OCI-M1 (cell line): ENCODE data around the gene SLC38A10.
A peak's percentile ranks its signal among the peaks of the same experiment; 100 is the strongest.
"Not testable (repeated sequence)": the region's sequence is repeated elsewhere in the genome, so short reads cannot be mapped to it uniquely, and the experiment has no call there.

ENCODE experiments used
- DNase-seq: peaks from one replicate; lab custom pipeline; 2025; lab: John Stamatoyannopoulos, UW

Gene SLC38A10

DNA sequence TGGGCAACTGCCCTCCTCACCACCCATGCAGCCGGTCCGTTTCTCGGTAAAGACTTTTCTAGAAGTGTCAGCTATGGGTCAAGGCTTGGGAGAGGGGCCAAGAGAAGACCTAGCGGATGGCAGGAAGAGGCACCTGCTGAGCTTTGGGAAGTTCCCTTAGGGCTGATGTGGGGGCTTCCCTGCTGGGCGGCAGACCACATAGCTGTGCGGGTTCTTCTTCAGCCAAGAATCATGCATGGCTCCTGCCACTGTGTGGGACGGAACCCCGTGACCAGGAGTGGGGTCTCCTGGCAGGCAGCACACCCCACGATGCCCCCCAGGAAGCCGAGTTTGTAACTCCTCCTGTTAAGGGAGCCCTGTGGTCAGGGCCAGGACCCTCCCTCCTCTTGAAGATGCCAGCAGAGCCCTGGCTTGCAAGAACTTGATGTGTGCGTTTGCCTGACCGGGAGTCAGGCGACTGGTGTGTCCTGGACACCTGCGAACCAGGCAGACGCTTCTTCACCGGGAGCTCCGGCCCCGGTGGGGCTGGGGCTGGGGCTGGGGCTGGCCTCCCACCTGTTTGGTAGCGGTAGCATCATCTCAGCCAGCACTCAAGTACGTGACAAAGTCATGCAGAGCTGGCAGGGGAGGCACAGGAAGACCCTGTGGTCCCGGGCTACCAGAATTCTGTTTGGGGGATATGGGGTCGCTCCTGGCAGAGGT is 17.7 kb upstream of the SLC38A10 start:
- DNase-seq, result no peak

DNA sequence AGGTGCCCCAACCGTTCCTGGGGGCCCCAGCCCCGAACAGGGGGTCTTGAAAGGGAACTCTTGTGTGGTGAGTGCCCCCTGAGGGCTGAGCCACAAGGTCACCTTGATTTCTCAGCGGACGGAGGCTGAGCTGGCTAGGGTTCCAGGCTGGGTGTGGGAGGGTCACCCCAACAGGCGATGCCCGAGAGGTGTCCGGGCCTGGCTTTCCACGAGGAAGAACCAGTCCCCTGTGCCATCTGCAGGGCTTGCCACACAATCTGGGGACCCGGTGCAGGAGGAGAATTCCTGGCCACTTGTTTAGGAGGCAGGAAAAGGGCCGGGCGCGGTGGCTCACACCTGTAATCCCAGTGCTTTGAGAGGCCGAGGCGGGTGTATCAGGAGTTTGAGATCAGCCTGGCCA is 16.8 kb upstream of the SLC38A10 start:
- no peak for DNase-seq

DNA sequence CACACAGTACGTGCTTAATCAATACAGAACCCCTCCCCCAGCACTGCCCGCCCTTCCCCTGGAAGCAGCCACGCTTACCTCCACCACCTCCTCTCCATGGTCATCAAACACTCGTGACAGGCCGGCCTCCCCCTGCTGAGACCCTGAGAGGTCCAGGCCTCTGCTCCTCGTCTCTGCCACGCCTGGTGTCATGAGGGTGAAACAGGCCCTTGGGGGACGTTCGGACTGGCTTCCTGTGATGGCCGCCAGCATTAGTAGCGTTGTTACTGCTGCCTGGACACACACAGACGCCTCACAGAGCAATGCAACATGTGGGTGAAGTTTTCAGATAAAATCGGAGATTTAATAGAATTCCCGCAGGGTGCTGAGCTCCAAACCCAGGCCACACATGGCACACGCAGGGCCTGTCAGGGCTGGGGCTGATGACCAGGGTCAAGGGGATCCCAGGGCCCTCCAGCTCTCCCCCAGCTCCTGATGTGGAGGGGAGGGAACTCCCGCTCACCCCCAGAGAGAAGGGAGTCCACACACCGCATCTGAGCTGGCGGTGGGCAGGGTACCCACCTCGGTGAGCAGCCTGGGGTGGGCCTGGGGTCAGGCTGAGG is 15.9 kb upstream of the SLC38A10 start:
- no peak for DNase-seq

DNA sequence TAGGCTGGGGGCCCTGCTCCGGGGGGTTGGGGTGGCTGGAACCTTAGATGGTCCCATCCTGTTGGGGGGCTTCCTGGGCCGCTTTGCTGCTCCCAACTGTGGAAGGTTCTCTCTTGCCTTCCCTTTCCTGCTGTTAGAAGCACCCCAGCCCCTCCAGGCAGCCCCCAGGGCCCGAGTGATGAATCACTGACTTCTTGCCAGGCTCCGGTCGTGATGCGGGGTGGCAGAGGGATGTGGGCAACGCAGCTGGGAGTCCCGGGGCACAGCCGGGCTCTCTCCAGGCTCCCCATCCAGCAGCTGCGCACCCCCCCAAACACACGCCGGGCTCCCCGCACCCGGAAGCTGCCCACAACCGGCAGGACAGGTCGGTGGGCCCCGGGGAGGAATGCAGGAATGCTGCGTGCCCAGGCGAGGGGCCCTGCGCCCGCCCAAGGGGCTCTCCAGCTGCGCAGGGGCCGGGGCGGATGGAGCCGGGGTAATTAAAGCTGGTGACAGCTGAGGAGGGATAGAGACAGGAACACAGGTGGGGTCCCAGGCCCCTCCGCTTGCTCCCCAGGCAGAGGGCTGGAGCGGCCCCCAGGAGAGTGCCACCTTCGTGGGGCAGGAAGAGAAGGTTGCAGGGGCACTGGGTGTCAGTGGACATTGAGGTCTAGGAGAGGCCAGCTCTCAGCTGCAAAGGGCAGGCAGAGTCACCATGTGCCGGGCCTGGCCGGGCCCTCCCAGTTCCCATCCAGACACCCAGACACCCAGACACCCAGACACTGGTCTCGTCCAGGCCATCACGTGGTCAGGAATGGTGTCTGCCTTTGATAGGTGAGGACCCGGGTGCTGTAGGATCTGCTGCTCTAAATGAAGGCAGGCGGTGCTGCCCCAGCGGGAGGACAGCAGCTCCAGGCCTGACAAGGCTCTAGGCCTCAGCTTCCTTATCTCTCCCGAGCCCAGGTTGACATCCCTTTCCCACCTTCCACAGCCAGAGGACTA is 15.0 kb upstream of the SLC38A10 start:
- DNase-seq, result no peak

DNA sequence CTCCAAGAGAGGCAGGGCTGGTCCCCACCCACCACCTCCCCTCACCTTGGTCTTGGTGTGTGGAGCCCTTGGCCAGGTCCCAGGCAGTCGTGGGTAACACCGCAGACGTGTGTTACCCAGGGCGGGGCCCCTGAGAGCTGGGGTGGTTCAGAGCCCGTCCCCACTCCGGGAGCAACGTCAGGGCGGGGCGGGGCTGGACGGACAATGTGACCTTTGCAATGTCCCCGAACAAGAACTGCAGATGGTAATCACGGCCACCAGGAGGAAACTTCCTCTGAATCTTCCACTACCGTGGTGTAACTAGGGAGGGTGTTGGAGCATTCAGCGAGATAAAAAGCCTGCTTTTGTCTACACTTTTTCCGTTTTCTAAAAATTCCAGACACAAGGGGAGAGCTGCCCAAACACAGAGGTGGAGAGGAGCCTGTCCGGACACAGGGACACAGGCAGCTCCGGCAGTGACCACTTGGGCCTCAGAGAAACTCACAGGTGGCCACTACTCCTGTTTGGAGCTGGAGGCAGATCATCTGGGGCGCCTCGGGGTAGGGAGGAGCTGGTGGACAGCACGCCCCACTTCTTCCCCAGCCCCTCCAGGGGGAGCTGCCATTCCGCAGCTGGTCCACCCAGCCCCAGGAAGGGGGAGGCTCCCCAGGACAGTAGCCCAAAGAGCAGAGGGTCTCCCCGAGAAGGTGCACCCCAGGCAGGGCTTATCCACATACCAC is 14.2 kb upstream of the SLC38A10 start:
- DNase-seq, result peak; percentile 62

DNA sequence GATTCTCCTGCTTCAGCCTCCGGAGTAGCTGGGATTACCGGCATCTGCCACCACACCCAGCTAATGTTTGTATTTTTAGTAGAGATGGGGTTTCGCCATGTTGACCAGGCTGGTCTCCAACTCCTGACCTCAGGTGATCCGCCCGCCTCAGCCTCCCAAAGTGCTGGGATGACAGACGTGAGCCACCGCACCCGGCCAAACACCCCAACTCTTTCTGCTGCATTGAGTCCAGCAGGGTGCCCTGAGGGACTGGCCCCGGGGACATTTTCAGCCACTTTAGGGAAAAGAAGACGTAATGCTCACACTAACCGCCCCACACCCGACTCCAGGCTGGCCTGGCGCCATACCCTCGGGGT is 13.7 kb upstream of the SLC38A10 start:
- not testable (repeated sequence) for DNase-seq

DNA sequence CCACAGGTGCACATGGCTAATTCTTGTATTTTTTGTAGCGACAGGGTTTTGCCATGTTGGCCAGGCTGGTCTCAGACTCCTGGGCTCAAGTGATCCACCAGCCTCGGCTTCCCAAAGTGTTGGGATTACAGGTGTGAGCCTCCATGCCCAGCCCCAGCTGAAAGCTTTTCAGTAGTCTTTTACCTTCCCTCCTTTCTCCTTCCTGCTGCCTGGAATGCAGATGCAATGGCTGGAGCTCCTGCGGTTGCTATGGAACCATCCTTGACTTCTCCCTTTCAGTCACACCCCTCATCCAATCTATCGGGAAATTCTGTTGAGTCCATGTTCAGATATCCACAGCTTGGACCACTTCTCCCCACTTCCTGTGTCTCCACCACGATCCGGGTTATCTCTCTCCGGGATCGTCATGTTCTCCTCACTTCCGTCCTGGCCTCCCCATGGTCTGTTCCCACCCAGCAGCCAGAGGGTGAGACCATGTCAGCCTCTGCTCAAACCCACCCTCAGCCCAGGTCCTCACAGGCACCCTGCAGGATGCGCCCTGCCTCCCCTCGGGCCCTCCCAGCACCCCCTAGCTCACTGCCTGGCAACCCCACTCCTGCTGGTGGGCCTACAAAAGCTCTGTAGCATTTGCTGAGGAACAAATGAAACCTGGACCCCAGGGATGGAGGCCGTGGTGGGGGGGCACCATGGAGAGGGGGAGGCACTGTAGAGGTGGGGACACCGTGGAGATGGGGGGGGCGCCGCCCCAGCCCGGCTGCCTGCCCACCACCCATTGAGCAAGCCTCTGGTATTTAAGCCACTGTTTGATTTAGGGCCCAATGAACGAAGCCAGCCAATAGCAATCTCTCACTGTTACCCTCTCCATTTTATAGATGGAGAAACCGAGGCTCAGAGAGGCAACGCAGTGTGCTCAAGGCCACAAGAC is 12.8 kb upstream of the SLC38A10 start:
- DNase-seq, result no peak

DNA sequence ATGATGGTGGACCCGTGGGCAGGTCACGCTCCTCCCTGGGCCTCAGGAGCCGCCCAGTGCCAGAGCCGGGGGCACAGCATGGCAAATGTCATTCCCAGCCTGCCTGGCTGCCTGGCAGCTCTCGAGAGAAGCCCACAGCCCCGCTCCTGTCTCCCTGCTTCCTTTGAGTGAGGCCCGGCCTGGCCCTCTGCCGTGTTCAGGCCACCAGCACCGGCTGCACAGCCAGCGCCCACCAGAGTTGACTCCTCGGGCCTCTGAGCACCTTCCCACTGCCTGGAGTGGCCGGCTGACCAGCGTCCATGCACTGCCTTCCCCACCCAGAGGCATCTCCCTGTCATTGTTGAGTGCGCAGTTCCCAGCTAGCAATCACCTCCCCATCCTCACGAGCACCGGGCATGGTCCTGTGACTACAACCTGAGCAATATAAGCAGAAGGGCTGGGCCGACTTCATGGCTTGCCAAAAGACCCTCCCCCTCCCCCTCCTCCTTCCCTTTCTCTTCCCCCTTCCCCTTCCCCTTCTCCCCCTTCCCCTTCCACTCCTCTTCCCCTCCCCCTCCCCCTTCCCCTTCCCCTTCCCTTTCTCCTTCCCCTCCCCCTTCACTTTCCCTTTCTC is 11.9 kb upstream of the SLC38A10 start:
- no peak for DNase-seq

DNA sequence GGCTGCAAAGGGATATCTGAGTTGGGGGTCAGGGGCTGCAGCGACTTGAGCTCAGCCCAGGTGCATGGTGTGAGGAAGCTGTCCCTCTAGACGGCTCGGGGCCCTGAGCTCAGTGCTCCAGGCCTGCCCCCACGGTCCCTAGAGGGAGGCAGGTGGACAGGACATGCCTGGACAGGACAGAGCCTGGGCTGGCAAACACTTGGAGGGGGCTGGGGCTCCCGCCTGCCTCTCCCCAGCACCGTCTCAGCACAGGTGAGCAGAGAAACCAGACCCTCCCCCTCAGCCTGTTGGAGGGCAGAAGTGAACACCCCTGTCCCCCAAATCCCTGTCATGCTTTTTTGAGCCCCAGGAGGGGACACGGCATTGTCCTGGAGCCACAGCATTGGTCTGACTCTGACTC is 11.4 kb upstream of the SLC38A10 start:
- no peak for DNase-seq

DNA sequence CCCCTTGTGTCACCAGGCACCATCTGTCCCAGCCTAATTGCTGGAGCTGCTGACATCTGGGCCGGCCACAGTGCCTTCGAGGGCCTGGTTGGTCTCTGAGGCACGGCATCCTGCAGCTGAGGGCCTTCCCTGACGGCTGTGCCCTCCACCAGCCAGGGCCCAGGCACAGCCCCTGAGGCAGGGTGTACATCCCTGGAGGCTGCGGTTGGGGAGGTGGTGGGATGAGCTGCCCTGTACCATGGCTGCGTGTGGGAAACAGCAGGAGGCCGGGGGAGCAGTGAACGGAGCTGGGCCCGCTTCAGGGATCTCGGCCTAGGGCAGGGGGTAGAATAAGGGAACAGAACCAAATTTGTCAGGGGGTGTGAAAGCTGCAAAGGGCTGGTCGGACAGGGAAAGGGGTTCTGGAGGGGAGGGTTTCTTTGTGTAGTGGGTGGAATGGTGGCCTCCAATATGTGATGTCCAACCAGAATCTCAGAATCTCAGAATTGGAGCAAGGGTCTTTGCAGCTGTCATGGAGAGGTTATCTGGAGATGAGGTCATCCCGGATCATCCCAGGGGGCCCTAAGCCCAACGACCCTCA is 10.0 kb upstream of the SLC38A10 start:
- no peak for DNase-seq

DNA sequence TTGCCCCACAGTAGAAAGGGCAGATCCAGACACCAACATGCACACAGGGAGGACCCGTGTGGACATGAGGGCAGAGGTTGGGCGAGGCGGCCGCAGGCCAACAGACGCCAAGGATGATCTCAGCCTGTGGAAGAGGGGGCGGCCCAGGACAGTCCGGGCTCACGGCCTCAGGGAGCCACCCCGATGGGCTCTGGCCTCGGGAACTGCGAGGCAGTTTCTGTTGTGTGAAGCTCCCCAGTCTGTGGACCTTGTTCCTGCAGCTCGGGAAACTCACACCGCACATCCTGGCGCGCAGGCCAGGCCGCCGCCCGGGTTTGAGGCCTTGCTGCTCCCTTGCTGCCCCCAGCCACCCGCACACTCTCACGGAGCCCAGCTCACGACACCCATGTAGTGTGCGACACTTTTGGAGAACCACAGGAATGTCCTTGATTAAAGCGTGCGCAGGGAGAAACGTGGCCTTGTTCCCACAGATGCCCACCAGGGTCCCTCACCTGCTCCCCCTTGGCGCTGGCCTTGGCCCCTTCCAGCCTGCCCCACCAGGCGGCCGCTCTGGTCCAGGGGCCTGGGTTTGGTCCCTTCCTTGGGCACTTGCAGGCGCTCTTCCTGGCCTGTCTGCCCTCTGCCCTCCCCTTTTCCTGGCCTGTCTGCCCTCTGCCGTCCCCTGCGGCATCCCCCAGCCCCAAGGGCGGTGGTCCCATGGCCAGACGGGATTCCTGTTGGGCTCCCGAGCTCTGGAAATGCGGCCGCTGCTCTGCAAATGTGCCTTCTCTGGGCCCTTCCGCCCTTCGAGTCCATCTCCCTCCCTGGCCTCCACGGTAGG is 9.3 kb upstream of the SLC38A10 start:
- no peak for DNase-seq

DNA sequence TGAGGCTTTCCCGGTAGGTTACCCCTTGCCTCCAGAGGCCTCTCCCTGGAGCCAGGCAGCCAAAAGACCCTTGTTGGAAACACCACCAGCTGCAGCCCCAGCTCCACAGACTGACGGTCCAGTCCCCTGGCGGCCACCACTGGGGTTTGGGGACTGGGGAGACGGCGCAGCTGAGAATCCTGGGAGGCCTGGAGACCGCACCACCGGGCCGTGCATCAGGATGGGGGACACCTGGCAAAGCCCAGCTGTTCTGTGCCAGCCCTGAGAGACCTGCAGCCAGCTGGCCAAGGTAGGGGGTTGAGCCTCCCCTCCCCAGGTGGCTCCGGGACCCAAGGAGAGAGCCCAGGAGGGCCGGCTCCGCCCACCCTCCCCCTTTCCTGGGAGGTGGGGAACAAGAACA is 8.3 kb upstream of the SLC38A10 start:
- no peak for DNase-seq

DNA sequence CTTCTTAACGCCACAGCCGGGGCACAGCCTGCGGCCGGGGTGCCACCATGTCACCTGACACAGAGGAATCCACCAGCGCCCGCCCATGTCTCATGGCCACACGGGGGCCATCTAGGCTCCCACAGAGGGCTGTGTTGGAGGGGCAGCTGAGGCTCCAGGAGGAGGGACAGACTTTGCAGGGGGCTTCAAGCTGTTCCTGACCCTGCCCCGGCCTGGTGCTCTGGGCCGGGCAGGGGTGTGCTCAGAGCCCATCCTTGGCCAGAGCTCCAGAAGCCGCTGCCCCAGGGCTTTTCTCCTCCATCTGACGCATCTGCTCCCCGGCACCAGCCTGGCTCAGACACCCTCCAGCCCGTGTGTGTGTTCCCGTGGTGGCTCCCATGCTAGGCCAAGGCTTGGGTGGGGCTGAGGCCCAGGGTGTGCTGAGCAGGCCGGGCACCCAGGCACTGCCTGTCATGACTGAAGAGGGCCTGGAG is 7.8 kb upstream of the SLC38A10 start:
- no peak for DNase-seq

DNA sequence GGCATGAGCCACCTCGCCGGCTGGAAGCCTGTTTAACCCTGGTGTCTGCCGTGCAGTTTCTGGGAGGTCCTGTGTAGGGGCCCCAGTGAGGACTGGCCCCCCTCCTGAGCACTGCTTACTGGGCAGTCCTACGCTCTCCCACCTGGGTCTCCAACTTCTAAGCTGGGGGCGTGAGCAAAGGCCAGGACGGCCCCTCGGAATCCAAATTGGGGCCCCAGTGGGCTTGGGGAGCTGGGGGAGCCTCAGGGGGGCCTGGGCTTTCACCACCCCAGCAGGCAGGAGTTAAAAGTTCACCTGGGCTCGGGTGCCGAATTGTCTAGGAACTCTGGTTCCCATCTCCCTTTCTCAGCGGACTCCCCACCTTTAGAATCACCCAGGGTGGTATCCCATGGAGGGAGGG is 7.2 kb upstream of the SLC38A10 start:
- no peak for DNase-seq

DNA sequence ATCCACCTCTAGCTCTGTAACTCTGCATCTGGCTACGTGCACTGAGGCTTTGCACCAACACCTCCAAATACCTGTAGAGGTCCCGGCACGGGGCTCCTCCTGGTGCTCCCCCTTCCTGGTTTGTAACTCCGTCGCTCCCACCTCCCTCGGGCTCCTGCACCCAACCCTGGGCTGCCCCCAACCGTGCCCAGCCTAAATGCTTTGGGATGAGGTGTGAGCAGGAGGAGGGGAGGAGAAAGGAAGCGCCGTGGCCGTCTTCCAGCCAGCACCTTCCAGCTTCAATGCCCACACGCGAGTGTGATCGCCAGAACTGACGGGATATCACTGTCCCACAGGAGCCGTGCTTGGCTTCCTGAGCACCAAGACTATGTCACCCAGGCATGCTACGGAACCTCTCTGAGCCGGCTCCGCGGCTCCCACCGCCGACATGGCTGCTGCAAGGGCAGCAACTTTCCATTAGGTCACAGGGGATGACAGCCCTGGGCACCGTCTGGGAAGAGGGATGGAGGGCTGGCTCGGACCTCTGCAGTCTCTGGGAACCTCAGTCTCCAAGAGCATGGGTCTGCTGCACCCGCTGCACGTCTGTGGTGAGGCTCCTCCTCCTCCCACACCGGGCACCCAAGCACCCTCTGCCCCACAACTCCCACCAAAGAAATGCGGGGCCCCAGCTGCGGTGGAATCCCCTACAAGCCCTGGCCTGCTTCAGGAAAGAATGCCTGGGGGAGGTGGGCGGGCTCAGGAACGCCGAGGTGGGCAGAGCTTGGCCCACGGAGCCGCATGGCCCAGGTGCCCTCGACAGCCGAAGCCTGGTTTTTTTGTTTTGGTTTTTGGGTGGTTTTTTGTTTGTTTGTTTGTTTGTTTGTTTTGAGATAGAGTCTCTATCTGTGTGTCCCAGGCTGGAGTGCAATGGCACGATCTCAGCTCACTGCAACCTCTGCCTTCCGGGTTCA is 6.4 kb upstream of the SLC38A10 start:
- no peak for DNase-seq

DNA sequence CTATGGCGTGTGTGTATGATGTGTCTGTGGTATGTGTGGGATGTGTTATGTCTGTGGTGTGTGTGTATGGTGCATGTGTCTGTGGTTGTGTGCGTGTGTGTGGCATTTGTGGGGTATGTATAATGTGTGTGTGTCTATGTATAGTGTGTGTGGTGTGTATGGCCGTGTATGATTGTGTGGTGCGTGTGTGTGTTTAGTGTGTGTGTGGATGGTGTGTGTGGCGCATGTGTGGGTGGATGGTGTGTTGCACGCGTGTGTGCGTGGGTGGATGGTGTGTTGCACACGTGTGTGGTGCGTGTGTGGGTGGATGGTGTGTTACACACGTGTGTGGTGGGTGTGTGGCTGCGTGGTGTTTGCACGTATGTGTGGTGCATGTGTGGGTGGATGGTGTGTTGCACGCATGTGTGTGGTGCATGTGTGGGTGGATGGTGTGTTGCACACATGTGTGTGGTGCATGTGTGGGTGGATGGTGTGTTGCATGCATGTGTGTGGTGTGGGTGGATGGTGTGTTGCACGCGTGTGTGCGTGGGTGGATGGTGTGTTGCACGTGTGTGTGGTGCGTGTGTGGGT is 5.6 kb upstream of the SLC38A10 start:
- DNase-seq, result no peak

DNA sequence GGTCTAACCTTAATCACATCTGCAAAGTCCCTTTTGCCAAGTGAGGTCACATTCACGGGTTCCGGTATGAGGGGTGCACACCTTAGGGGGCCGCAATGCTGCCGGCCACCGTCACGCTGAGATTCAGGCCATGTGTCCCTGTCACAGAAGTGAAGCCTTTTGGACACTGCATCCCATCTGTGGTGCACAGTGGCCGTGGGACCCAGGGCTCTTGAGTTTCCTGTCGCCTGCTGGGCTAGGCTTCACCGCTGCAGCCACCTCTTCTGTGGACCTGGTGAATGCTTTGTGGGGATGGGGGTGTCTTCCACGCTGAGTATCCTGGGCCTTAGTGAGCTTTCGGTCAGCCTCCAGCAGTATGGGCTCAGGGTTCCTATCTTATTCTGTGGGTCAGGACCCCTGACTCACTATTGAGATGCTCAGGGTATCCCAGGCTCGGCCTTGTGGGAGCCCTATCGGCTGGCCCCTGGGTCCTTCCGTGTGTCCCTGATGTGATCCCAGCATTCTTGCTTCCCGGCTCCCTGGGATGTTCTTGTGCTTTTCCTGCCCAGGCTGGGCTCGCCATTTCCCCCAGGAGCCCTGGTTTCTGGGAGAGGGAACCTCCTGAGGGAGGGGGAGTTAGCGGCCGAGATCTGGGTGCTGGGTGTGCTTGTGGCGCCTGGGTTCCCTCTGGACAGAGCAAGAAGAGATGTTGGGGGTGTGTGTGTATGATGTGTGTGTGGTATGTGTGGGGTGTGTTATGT is 4.9 kb upstream of the SLC38A10 start:
- DNase-seq, result no peak
